GM12892 (cell line): Measurements from ENCODE around the gene HPS1.

Source experiments
- DNase-seq: peaks from one replicate; pipeline ENCODE4 v3.0.0; 2011; ENCODE audit not compliant: insufficient read length
- FAIRE-seq: peaks from 2 replicates; lab custom pipeline; 2011; peaks lifted over from hg19 to GRCh38; lab: Jason Lieb, UNC
- POLR2A ChIP-seq: IDR thresholded peaks from 2 replicates; pipeline ENCODE4 v1.6.1; 2011; ENCODE audit warnings: low read depth, low read length, control low read depth
- POLR2AphosphoS5 ChIP-seq: IDR thresholded peaks from 2 replicates; pipeline ENCODE4 v1.6.1; 2011; ENCODE audit warnings: low read depth, low read length, control low read depth
- TAF1 ChIP-seq: IDR thresholded peaks from 2 replicates; pipeline ENCODE4 v1.6.1; 2011; ENCODE audit warnings: low read depth, mild to moderate bottlenecking, control low read depth, low read length, borderline replicate concordance

The HPS1 gene

GRCh38 chr10:98438715-98439114, 8.0 kb downstream of the HPS1 start:
- FAIRE-seq (no peak), DNase-seq (no peak)
- TF ChIP-seq POLR2A (no peak), POLR2AphosphoS5 (no peak), TAF1 (no peak)

GRCh38 chr10:98436704-98437103, 10.0 kb downstream of the HPS1 start:
- FAIRE-seq (no peak), DNase-seq (no peak)
- TF ChIP-seq TAF1 (no peak), POLR2A (no peak), POLR2AphosphoS5 (no peak)

- no peak for FAIRE-seq
- TF ChIP-seq POLR2A (no peak), TAF1 (no peak), POLR2AphosphoS5 (no peak)
- no peak for DNase-seq
Measured at GRCh38 chr10:98435178-98435577, 11.6 kb downstream of the HPS1 start.

GRCh38 chr10:98433881-98434732, 12.6 kb downstream of the HPS1 start:
- no peak for DNase-seq
- no peak for FAIRE-seq
- TF ChIP-seq TAF1, result no peak
- no peak for TF ChIP-seq POLR2A
- no peak for TF ChIP-seq POLR2AphosphoS5

GRCh38 chr10:98433371-98433770, 13.4 kb downstream of the HPS1 start:
- FAIRE-seq, result no peak
- no peak for DNase-seq
- TF ChIP-seq POLR2AphosphoS5 (no peak), TAF1 (no peak), POLR2A (no peak)

GRCh38 chr10:98432330-98432729, 14.4 kb downstream of the HPS1 start:
- no peak for TF ChIP-seq POLR2A
- no peak for TF ChIP-seq POLR2AphosphoS5
- TF ChIP-seq TAF1, result no peak
- no peak for DNase-seq
- no peak for FAIRE-seq

GRCh38 chr10:98431016-98431415, 15.7 kb downstream of the HPS1 start:
- TF ChIP-seq POLR2AphosphoS5 (no peak), TAF1 (no peak), POLR2A (no peak)
- FAIRE-seq (no peak), DNase-seq (no peak)

GRCh38 chr10:98430427-98430826, 16.3 kb downstream of the HPS1 start:
- TF ChIP-seq TAF1 (no peak), POLR2A (no peak), POLR2AphosphoS5 (no peak)
- DNase-seq (no peak), FAIRE-seq (no peak)

GRCh38 chr10:98429320-98430072, 17.2 kb downstream of the HPS1 start:
- TF ChIP-seq POLR2AphosphoS5 (no peak), POLR2A (no peak), TAF1 (no peak)
- FAIRE-seq (no peak), DNase-seq (no peak)

GRCh38 chr10:98427011-98427515, 19.7 kb downstream of the HPS1 start:
- no peak for DNase-seq
- no peak for TF ChIP-seq POLR2A
- no peak for FAIRE-seq

- DNase-seq (peak; percentile 69), FAIRE-seq (peak; percentile 83)
- TF ChIP-seq POLR2A, result no peak
- no peak for TF ChIP-seq POLR2AphosphoS5
- no peak for TF ChIP-seq TAF1
Measured at GRCh38 chr10:98425511-98426352, 21.0 kb downstream of the HPS1 start.
